Thoracic aorta (tissue), 2 donors: ENCODE measurements around the gene APOA4. TPM values are rescaled to one million over a fixed set of nuclear protein-coding genes. Genes with fewer than 3 reads are reported as not detected.

Experiments
- ATAC-seq: fragments of 150-250 bp; one replicate; pipeline ENCODE4 v1.8.0; 2017; ENCODE audit warnings: low read depth; ENCODE audit not compliant: insufficient number of reproducible peaks, low FRiP score
- DNase-seq: peaks from one replicate; pipeline ENCODE4 v3.0.0-alpha.2; 2020; ENCODE audit warnings: low spot score
- H3K27ac ChIP-seq, 2 donors: fragments of 200-600 bp; sonication (generic); 1 replicate in 1 of 2; 2 replicates in 1 of 2; pipeline ENCODE4 v1.5.1; 2016; ENCODE audit warnings: mild to moderate bottlenecking in 2 of 2, moderate library complexity in 2 of 2
- H3K27me3 ChIP-seq: fragments of 200-600 bp; sonication (generic); replicated peaks from 2 replicates; pipeline ENCODE4 v1.6.0; 2016; ENCODE audit warnings: mild to moderate bottlenecking; ENCODE audit not compliant: insufficient read depth
- H3K36me3 ChIP-seq: fragments of 200-600 bp; sonication (generic); one replicate; pipeline ENCODE4 v1.5.1; 2016
- H3K4me1 ChIP-seq, 2 donors: fragments of 200-600 bp; sonication (generic); 1 replicate in 1 of 2; 2 replicates in 1 of 2; pipeline versions ENCODE4 v1.5.1 to v1.6.0; 2016; ENCODE audit warnings: low read depth in 2 of 2, mild to moderate bottlenecking in 1 of 2; ENCODE audit not compliant: control insufficient read depth in 1 of 2
- H3K4me3 ChIP-seq: fragments of 200-600 bp; sonication (generic); 2 replicates; pipeline ENCODE4 v1.5.1; 2016; ENCODE audit warnings: mild to moderate bottlenecking
- H3K9me3 ChIP-seq: fragments of 200-600 bp; sonication (generic); 2 replicates; pipeline ENCODE4 v1.5.1; 2016
- CTCF ChIP-seq: fragments of 200-600 bp; sonication (generic); IDR thresholded peaks from one replicate; pipeline ENCODE4 v1.5.1; 2019; ENCODE audit warnings: antibody characterized with exemption
- total RNA-seq, 2 donors: library from RNA; depleted of rRNA; stranded (reverse); fragments of >200 nt; gene quantifications; one replicate each; pipeline versions ENCODE4 v1.1.0 to v1.2.3, GENCODE V29; 2016

The APOA4 gene
- total RNA-seq, 2 donors from 2014 or later = 0.99 TPM; not detected in 1

GRCh38 chr11:116800610-116801009 is 22.5 kb downstream of the APOA4 start:
- TF ChIP-seq CTCF = no peak
- H3K9me3 ChIP-seq = no peaks in the 10 kb centered on the region
- H3K27ac ChIP-seq = no peak overlapping the region
- no peaks in the 10 kb centered on the region for H3K27me3 ChIP-seq
- no peaks in the 10 kb centered on the region for H3K4me1 ChIP-seq
- no peaks in the 10 kb centered on the region for H3K36me3 ChIP-seq
- no peak for DNase-seq
- no peak for ATAC-seq
- H3K4me3 ChIP-seq = no peak overlapping the region

GRCh38 chr11:116798368-116798767 is 24.7 kb downstream of the APOA4 start:
- Histone ChIP-seq H3K4me3 (no peak overlapping the region), H3K27ac (no peak overlapping the region), H3K27me3 (no peaks in the 10 kb centered on the region), H3K4me1 (no peaks in the 10 kb centered on the region), H3K36me3 (no peaks in the 10 kb centered on the region), H3K9me3 (no peaks in the 10 kb centered on the region)
- no peak for DNase-seq
- TF ChIP-seq CTCF = no peak
- no peak for ATAC-seq

GRCh38 chr11:116797816-116798215 is 25.3 kb downstream of the APOA4 start:
- ATAC-seq = no peak
- Histone ChIP-seq H3K9me3 (no peaks in the 10 kb centered on the region), H3K27me3 (no peaks in the 10 kb centered on the region), H3K4me3 (no peak overlapping the region), H3K4me1 (no peaks in the 10 kb centered on the region), H3K36me3 (no peaks in the 10 kb centered on the region), H3K27ac (no peak overlapping the region)
- no peak for DNase-seq
- TF ChIP-seq CTCF = no peak

- ATAC-seq = no peak
- Histone ChIP-seq H3K9me3 (no peaks in the 10 kb centered on the region), H3K27me3 (no peaks in the 10 kb centered on the region), H3K27ac (no peak overlapping the region), H3K4me3 (no peak overlapping the region), H3K4me1 (peaks cover 0 to 1% of the 10 kb centered on the region in 2 donors), H3K36me3 (no peaks in the 10 kb centered on the region)
- DNase-seq = no peak
- no peak for TF ChIP-seq CTCF
Observed at GRCh38 chr11:116796548-116796947, 26.6 kb downstream of the APOA4 start.

GRCh38 chr11:116794851-116795250 is 28.3 kb downstream of the APOA4 start:
- no peak overlapping the region for H3K27ac ChIP-seq
- TF ChIP-seq CTCF = no peak
- H3K9me3 ChIP-seq = no peaks in the 10 kb centered on the region
- peaks cover 0 to 8% of the 10 kb centered on the region in 2 donors for H3K4me1 ChIP-seq
- H3K27me3 ChIP-seq = no peaks in the 10 kb centered on the region
- DNase-seq = no peak
- H3K36me3 ChIP-seq = no peaks in the 10 kb centered on the region
- H3K4me3 ChIP-seq = no peak overlapping the region
- no peak for ATAC-seq
